GM06990 (cell line): Measurements from ENCODE around the gene ITPRID2.

Experiments used
- DNase-seq: peaks from one replicate; pipeline ENCODE4 v3.0.0-alpha.2; 2011; ENCODE audit not compliant: insufficient read length; ENCODE audit errors: extremely low read depth
- H3K27me3 ChIP-seq: replicated peaks from 2 replicates; pipeline ENCODE4 v1.6.0; 2011; ENCODE audit warnings: low read length; ENCODE audit not compliant: control insufficient read depth, insufficient read depth
- H3K36me3 ChIP-seq: 2 replicates; pipeline ENCODE4 v1.5.1; 2011; ENCODE audit warnings: low read length; ENCODE audit not compliant: control insufficient read depth, insufficient read depth
- H3K4me3 ChIP-seq: replicated peaks from 2 replicates; pipeline ENCODE4 v1.5.1; 2011; ENCODE audit warnings: low read depth, mild to moderate bottlenecking, control low read depth, low read length
- CTCF ChIP-seq: IDR thresholded peaks from 2 replicates; pipeline ENCODE4 v1.5.1; 2011; ENCODE audit warnings: low read length, control low read depth, mild to moderate bottlenecking, inconsistent platforms; ENCODE audit not compliant: insufficient read depth, poor library complexity, severe bottlenecking

ITPRID2 gene

DNA sequence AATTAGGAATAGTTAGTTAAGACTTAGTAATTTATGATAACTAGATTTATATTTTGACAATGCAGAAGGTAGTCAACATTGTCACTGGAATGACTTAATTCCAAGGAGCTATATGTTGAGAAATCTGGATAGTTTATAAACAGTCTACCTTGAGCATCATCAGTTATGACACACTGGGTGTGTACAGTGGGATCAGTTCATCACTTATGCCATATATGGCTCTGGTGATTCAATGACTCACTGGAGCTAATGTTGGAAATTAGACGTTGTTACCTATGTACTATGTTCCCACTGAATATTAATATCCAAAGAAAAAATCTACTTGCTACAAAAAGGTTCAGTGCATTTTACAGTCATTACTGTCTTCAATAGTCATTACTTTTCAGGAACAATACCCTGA is 34.0 kb upstream of the ITPRID2 start:
- TF ChIP-seq CTCF = no peak
- H3K27me3 ChIP-seq = no peaks in the 10 kb centered on the region
- H3K36me3 ChIP-seq = no peaks in the 10 kb centered on the region
- no peak for DNase-seq
- no peak overlapping the region for H3K4me3 ChIP-seq

DNA sequence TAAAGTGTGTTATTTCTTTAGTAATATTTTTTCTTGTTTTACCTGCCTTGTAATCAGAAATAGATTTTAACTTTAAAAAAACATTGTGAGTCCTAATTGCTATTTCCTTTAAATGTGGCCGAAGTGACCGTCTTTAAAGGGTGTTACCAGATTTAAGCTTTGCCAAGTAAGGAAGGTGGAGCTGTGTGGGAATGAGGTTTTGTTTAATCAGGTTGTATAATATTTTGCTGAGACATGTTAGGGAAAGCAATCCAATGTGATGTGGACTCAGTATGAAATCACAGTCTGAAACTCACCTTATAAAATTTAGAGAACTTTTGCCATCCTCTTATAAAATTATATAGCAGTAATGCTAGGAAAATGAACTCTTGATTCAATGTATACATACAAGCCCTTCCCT is 32.9 kb upstream of the ITPRID2 start:
- DNase-seq = no peak
- TF ChIP-seq CTCF = no peak
- Histone ChIP-seq H3K4me3 (no peak overlapping the region), H3K27me3 (no peaks in the 10 kb centered on the region), H3K36me3 (no peaks in the 10 kb centered on the region)

GRCh38 chr2:181859123-181859522 is 32.4 kb upstream of the ITPRID2 start:
- H3K27me3 ChIP-seq = no peaks in the 10 kb centered on the region
- TF ChIP-seq CTCF = no peak
- H3K36me3 ChIP-seq = no peaks in the 10 kb centered on the region
- DNase-seq = no peak
- H3K4me3 ChIP-seq = no peak overlapping the region

- no peaks in the 10 kb centered on the region for H3K27me3 ChIP-seq
- no peaks in the 10 kb centered on the region for H3K36me3 ChIP-seq
- no peak for TF ChIP-seq CTCF
- DNase-seq = no peak
- no peak overlapping the region for H3K4me3 ChIP-seq
These were observed 31.7 kb upstream of the ITPRID2 start for GRCh38 chr2:181859803-181860202.

- H3K27me3 ChIP-seq = no peaks in the 10 kb centered on the region
- no peak overlapping the region for H3K4me3 ChIP-seq
- no peaks in the 10 kb centered on the region for H3K36me3 ChIP-seq
- no peak for TF ChIP-seq CTCF
- DNase-seq = no peak
These were observed 30.2 kb upstream of the ITPRID2 start for GRCh38 chr2:181861379-181861778.

DNA sequence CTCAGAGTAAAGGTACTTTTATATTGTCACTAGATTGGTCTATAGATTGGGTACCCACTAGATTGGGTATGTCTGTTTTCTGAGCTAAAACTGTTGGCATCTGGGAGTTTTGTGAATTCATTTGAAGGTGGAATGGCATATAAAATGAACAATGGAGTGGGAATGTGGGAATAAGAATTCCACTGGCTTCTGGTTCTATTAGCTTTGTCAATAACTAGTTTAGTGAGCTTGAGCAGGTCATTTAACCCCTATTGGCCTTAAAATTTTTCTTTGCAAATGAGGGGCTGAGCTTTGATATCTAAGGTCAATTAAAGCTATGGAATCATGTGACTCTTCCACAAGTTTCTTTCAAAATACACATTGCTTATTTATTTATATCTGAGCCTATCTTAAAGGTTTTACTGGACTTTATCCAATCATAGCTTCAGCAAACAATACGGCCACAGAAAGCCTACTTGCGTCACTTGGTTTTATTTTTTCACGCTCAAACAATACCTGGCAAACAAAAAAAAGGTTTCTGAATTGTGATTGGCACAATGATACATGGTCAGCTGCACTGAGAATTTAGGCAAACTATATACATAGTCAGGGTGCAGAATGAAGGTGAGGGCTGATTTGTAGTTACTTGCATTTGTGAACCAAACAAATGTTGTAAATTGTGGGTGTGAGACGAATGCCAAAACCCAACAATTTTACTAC is 28.8 kb upstream of the ITPRID2 start:
- no peaks in the 10 kb centered on the region for H3K36me3 ChIP-seq
- TF ChIP-seq CTCF = no peak
- H3K27me3 ChIP-seq = no peaks in the 10 kb centered on the region
- no peak overlapping the region for H3K4me3 ChIP-seq
- DNase-seq = no peak
